GM12878 (cell line): ENCODE measurements around the gene FUT3.

Source experiments
- EZH2 ChIP-seq: IDR thresholded peaks from 2 replicates; pipeline ENCODE4 v1.6.1; 2012; ENCODE audit warnings: low read depth, mild to moderate bottlenecking, control low read depth, inconsistent platforms, low read length, borderline replicate concordance; ENCODE audit not compliant: control insufficient read depth
- HDAC2 ChIP-seq: fragments of 200-600 bp; sonication (generic); IDR thresholded peaks from 2 replicates; pipeline ENCODE4 v1.6.1; 2017

DNA sequence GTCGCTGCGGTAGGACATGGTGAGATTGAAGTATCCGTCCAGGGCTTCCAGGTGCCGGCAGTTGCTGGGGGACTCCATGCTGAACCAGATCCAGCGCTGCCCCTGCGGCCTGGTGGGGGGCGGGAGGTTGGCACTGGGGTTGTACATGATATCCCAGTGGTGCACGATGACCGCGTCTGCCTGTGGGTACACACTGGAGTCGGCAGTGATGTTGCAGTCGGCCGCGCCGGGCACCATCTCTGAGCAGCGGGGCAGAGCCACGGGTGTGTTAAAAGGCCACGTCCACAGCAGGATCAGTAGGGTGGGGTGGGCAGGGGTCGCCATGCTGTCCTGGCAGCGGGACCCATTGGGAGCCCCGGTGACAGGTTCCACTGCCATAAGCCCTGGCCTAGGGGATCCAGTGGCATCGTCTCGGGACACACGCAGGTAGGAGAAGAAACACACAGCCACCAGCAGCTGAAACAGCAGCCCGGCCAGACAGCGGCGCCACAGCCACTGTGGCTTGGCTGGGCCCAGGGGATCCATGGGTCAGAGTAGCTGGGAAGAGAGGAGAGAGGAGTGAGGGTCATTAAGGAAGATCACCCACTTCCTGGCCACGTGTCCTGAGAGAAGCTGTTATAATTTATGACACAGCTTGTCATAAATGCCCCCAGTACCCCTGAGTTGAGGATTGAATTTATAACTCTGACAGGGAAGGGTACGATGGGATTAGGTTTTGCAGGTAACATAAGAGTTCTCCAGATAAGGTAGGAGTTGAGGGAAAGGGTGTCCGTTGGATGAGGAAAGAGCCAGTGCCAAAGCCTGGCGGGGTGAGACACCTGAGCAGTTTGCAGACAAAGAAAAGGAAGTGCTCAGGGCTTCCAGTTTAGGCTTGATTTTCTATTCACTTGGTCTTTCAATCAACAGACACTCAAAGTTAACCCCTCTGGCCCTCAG lies 16.2 kb upstream of the FUT3 start:
- no peak for TF ChIP-seq HDAC2
- no peak for TF ChIP-seq EZH2
